Gastroesophageal sphincter (tissue), 4 donors: ENCODE results near the gene RAMACL. TPM values are rescaled to one million over a fixed set of nuclear protein-coding genes. Genes with fewer than 3 reads are reported as not detected.

ENCODE experiments used
- ATAC-seq: fragments of 150-250 bp; one replicate; pipeline ENCODE4 v1.9.1; 2016; ENCODE audit warnings: mild to moderate bottlenecking, moderate library complexity
- H3K27ac ChIP-seq, 4 donors: fragments of 200-600 bp; sonication (generic) in 3 of 4; 1 replicate in 3 of 4; 2 replicates in 1 of 4; pipeline ENCODE4 v1.5.1; 2016 to 2019
- H3K27me3 ChIP-seq: fragments of 200-600 bp; sonication (generic); one replicate; pipeline ENCODE4 v1.5.1; 2019
- H3K36me3 ChIP-seq, 2 donors: fragments of 200-600 bp; sonication (generic); one replicate each; pipeline ENCODE4 v1.5.1; 2019; ENCODE audit warnings: control low read depth in 1 of 2
- H3K4me1 ChIP-seq, 3 donors: fragments of 200-600 bp; sonication (generic); 1 replicate in 2 of 3; 2 replicates in 1 of 3; pipeline ENCODE4 v1.5.1; 2016 to 2019; ENCODE audit warnings: control low read depth in 2 of 3
- H3K4me3 ChIP-seq, 2 donors: fragments of 200-600 bp; sonication (generic); one replicate each; pipeline ENCODE4 v1.5.1; 2019; ENCODE audit warnings: mild to moderate bottlenecking in 1 of 2, moderate library complexity in 1 of 2
- H3K9me3 ChIP-seq, 3 donors: fragments of 200-600 bp; sonication (generic); one replicate each; pipeline ENCODE4 v1.5.1; 2017 to 2019; ENCODE audit warnings: control low read depth in 2 of 3
- EP300 ChIP-seq: sonication (generic); formaldehyde crosslinking; IDR thresholded peaks from one replicate; pipeline ENCODE4 v1.6.1; 2017; ENCODE audit warnings: antibody characterized with exemption, mild to moderate bottlenecking
- POLR2A ChIP-seq, 2 donors: fragments of 450-650 bp; IDR thresholded peaks; one replicate each; pipeline ENCODE4 v1.6.1; 2017; ENCODE audit warnings: antibody characterized with exemption in 2 of 2, mild to moderate bottlenecking in 2 of 2, moderate library complexity in 1 of 2
- POLR2AphosphoS5 ChIP-seq: sonication (generic); formaldehyde crosslinking; IDR thresholded peaks from one replicate; pipeline ENCODE4 v1.6.1; 2017; ENCODE audit warnings: antibody characterized with exemption
- WGBS, 2 donors: methylation state at CpG; one replicate each; pipeline ENCODE4 v1.1.5; 2018; ENCODE audit warnings: low coverage in 1 of 2; 5-methylcytosine and 5-hydroxymethylcytosine counted together
- total RNA-seq, 4 donors: library from RNA; depleted of rRNA; stranded (reverse); fragments of >200 nt; gene quantifications; one replicate each; pipeline ENCODE4 v1.1.0, GENCODE V29; 2016
- TF ChIP-seq, protein P1 (sequence below), 4 experiments: fragments of 200-600 bp in 2 of 4; fragments of 450-650 bp in 2 of 4; sonication (generic) in 1 of 4; IDR thresholded peaks; one replicate each; pipeline ENCODE4 v1.5.1; 2017 to 2019; ENCODE audit warnings: antibody characterized with exemption in 4 of 4, mild to moderate bottlenecking in 2 of 4, moderate library complexity in 2 of 4

The RAMACL gene
- total RNA-seq, 4 donors from 2014 or later: 0.27 to 2.5 (median 1.7) TPM

DNA sequence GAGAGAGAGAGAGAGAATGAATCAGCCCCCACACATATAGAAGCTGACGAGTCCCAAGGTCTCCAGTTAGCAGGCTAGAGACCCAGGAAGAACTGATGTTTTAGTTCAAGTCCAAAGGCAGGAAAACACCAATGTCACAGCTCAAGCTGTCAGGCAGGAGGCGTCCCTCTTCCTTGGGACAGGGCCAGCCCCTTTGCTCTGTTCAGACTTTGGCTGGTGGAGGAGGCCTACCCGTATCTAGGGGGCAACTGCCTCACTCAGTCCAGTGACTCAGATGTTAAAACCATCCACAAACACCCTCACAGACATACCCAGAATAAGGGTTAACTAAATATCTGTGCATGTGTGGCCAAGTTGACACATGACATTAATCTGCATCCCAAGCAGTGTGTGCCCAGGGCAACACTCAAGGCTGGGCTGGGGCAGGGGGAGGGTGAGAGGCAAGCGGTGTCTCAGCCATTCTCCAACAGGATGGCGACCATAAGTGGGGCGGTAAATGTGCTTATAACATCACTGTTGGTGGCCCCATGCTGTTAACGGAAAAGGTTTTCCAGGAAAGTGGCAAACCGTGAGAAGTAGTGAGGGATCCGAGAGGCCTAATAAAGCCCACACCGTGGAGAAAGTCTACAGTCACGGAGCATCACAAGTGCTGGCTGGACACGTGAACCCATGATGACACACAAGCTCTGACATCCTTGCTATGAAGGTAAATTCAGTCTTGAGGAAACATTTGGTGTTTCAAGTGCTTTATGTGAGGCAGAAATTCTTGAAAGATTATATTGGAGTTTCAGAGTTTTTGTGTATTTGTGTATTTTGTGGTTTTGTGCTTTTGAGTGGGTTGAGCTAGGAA lies 28.1 kb downstream of the RAMACL start:
- peaks cover 0 to 8% of the 10 kb centered on the region in 2 donors for H3K36me3 ChIP-seq
- no peak overlapping the region for H3K4me3 ChIP-seq
- H3K27me3 ChIP-seq: no peaks in the 10 kb centered on the region
- H3K4me1 ChIP-seq: peaks cover 0 to 40% (median 0%) of the 10 kb centered on the region in 3 donors
- peak overlapping the region in 3 of 4 donors; percentile 9 to 79 (median 68) for H3K27ac ChIP-seq
- ATAC-seq: no peak
- 95 to 100% methylated on average over 5 to 10 of the region's 12 CpGs for WGBS, 2 donors
- H3K9me3 ChIP-seq: peaks cover 0 to 19% (median 0%) of the 10 kb centered on the region in 3 donors
- TF ChIP-seq POLR2A (IDR thresholded peaks at IDR 0.05) (no peak), POLR2AphosphoS5 (no peak), EP300 (no peak)
- TF ChIP-seq, protein P1, sequence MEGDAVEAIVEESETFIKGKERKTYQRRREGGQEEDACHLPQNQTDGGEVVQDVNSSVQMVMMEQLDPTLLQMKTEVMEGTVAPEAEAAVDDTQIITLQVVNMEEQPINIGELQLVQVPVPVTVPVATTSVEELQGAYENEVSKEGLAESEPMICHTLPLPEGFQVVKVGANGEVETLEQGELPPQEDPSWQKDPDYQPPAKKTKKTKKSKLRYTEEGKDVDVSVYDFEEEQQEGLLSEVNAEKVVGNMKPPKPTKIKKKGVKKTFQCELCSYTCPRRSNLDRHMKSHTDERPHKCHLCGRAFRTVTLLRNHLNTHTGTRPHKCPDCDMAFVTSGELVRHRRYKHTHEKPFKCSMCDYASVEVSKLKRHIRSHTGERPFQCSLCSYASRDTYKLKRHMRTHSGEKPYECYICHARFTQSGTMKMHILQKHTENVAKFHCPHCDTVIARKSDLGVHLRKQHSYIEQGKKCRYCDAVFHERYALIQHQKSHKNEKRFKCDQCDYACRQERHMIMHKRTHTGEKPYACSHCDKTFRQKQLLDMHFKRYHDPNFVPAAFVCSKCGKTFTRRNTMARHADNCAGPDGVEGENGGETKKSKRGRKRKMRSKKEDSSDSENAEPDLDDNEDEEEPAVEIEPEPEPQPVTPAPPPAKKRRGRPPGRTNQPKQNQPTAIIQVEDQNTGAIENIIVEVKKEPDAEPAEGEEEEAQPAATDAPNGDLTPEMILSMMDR (IDR thresholded peaks at IDR 0.05): no peak

DNA sequence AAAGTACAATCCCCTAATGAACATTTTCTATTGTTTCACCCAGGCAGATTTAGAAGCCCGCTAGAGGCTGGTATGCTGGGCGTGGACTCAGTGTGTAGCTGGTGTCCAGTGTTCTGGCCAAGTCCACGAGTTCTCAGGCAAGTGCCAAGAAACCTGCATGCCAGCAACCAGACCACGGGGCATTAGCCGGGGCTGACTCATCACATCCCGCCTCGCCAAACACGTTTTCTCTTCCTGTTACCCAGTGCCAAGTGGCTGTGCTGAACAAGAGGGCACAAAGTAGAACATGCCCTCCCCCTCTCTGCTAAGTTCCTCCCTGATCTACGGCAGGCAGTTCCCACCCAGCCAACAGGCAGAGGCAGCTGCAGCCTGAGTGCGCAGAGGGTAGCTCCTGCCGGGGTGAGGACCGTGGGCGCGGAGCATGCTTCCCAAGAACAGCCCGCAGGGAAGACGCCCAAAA lies 29.6 kb downstream of the RAMACL start:
- Histone ChIP-seq H3K9me3 (peaks cover 0 to 19% (median 0%) of the 10 kb centered on the region in 3 donors), H3K27me3 (no peaks in the 10 kb centered on the region), H3K27ac (peak overlapping the region in 3 of 4 donors; percentile 68 to 79 (median 75)), H3K4me1 (peaks cover 0 to 46% (median 0%) of the 10 kb centered on the region in 3 donors), H3K36me3 (no peaks in the 10 kb centered on the region), H3K4me3 (no peak overlapping the region)
- TF ChIP-seq POLR2A (IDR thresholded peaks at IDR 0.05): peak in 1 of 2 donors; percentile 14
- no peak for TF ChIP-seq EP300
- TF ChIP-seq, protein P1 (IDR thresholded peaks at IDR 0.05): peak in 1 of 4 experiments; percentile 25
- peak; percentile 94 for TF ChIP-seq POLR2AphosphoS5
- 40 to 80% methylated on average over 1 of the region's 16 CpGs for WGBS, 2 donors
- peak; percentile 96 for ATAC-seq

DNA sequence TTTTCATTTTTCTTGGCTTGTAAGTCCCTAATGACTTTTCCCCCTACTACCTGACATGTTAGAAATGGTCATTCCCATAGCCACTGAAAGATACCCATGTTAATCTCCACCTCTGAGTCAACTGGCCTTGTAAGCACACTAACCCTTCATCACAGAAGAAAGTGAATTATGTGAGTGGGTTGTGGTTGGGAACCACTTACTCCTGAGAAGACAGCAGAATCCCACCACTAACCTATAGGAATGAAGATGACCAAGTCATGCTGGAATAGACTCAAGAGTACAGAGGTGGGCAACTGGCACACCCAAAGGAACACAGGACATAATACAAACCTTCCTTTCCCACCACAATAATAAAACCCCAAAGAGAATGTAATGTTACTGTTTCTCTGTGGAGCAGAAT lies 30.1 kb downstream of the RAMACL start:
- Histone ChIP-seq H3K4me1 (peaks cover 0 to 46% (median 0%) of the 10 kb centered on the region in 3 donors), H3K4me3 (no peak overlapping the region), H3K27me3 (no peaks in the 10 kb centered on the region), H3K36me3 (no peaks in the 10 kb centered on the region), H3K27ac (peak overlapping the region; percentile 15 to 79 (median 72)), H3K9me3 (peaks cover 0 to 19% (median 0%) of the 10 kb centered on the region in 3 donors)
- TF ChIP-seq POLR2A (IDR thresholded peaks at IDR 0.05) (no peak), POLR2AphosphoS5 (no peak)
- ATAC-seq: no peak

DNA sequence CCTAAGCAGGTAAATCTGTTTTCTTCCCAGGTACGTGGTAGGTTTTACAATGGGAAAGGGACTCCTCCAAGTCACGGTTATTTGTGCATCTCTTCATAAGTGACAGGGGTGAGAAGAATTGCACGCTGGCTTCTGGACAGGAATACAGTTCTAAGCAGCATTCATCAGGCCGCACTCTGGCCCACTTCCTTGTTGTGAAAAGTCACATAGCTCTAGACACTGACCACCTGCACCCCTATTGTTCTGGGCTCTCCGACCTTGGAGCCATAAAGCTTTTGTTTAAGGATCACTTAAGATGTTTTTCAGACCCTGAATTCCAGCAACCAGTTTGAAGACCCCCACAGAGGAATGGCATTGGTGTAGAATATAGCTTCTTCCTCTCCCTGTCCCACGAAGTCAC lies 31.4 kb downstream of the RAMACL start:
- H3K27ac ChIP-seq: peak overlapping the region in 3 of 4 donors; percentile 68 to 79 (median 75)
- no peak for ATAC-seq
- TF ChIP-seq POLR2AphosphoS5 (no peak), POLR2A (IDR thresholded peaks at IDR 0.05) (no peak), EP300 (no peak)
- TF ChIP-seq, protein P1 (IDR thresholded peaks at IDR 0.05): no peak
- H3K4me3 ChIP-seq: no peak overlapping the region
- peaks cover 0 to 12% (median 0%) of the 10 kb centered on the region in 3 donors for H3K9me3 ChIP-seq
- no peaks in the 10 kb centered on the region for H3K36me3 ChIP-seq
- WGBS, 2 donors: 85 to 100% methylated on average over 3 to 6 of the region's 6 CpGs
- H3K27me3 ChIP-seq: no peaks in the 10 kb centered on the region
- peaks cover 0 to 46% (median 0%) of the 10 kb centered on the region in 3 donors for H3K4me1 ChIP-seq

DNA sequence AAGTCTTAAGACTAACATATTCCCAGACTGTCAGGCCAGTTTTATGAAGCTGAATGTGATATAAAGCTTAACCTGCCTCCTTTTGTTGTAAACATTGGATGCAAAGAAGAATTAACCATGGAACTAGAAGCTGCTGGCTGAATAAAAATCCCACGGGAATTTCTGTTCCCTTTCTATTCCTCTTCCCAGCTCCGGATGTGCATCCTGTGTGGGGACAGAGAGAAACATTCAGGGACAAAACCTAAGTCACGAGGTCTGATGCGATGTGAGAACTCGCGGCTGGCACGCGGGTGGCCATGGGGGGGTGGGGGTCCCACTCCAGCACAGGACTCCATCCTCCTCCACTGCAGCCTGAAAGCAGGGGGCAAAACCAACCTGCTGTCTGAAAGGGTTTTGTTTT lies 32.2 kb downstream of the RAMACL start:
- Histone ChIP-seq H3K4me1 (peaks cover 0 to 46% (median 0%) of the 10 kb centered on the region in 3 donors), H3K36me3 (no peaks in the 10 kb centered on the region)
- ATAC-seq: no peak

More for the DNA sequence above, 32.2 kb downstream of the RAMACL start:
- Histone ChIP-seq H3K9me3 (peaks cover 0 to 4% (median 0%) of the 10 kb centered on the region in 3 donors), H3K4me3 (no peak overlapping the region), H3K27ac (peak overlapping the region in 3 of 4 donors; percentile 56 to 75 (median 68)), H3K27me3 (no peaks in the 10 kb centered on the region)
- TF ChIP-seq POLR2AphosphoS5: no peak
- TF ChIP-seq, protein P1 (IDR thresholded peaks at IDR 0.05): no peak
- no peak for TF ChIP-seq EP300
- TF ChIP-seq POLR2A (IDR thresholded peaks at IDR 0.05): no peak
- WGBS, 2 donors: 36 to 55% methylated on average over 2 to 8 of the region's 8 CpGs
